ENCODE measurements around the gene UBE2R2.

DNA sequence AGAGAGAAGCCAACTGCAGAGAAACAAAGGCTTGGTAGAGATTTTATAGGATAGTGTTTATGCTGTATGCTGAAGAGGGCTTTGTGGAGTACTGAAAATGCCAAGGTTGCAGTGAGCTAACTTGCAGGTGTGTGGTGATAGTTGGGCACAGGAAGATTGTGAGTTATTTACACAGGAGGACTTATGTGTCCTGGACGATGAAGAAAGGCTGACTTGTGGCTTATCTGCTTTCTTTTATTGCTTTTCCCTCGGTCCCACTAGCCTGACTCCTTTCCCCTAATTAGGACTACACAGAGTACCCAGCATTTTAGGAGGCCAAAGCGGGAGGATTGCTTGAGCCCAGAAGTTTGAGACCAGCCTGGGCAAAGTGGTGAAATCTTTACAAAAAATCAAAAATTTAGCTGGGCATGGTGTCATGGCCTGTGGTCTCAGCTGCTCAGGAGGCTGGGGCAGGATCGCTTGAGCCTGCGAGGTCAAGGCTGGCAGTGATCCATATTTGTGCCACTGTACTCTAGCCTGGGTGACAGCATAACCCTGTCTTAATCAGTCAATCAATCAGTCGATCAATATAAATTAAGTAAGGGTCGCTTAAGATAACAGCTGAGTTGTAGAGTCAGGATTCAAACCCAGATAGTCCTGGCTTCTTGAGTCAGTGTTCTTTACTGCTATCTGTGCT lies 61.9 kb downstream of the UBE2R2 start:
- TF ChIP-seq, protein P1, sequence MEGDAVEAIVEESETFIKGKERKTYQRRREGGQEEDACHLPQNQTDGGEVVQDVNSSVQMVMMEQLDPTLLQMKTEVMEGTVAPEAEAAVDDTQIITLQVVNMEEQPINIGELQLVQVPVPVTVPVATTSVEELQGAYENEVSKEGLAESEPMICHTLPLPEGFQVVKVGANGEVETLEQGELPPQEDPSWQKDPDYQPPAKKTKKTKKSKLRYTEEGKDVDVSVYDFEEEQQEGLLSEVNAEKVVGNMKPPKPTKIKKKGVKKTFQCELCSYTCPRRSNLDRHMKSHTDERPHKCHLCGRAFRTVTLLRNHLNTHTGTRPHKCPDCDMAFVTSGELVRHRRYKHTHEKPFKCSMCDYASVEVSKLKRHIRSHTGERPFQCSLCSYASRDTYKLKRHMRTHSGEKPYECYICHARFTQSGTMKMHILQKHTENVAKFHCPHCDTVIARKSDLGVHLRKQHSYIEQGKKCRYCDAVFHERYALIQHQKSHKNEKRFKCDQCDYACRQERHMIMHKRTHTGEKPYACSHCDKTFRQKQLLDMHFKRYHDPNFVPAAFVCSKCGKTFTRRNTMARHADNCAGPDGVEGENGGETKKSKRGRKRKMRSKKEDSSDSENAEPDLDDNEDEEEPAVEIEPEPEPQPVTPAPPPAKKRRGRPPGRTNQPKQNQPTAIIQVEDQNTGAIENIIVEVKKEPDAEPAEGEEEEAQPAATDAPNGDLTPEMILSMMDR (conservative IDR thresholded peaks at IDR 0.05 in 1 of 2, IDR thresholded peaks at IDR 0.05 in 1 of 2; ENCODE audit: low read depth in 1 of 2, low read length in 2 of 2): no peak
- no peak for TF ChIP-seq EZH2 (IDR thresholded peaks at IDR 0.05; ENCODE audit: low read length, missing control alignments)

Data from fibroblast of lung (primary cell).